ENCODE measurements around the gene RSL1D1.
"Not testable (repeated sequence)": the region's sequence is repeated elsewhere in the genome, so short reads cannot be mapped to it uniquely, and the experiment has no call there.

Gene RSL1D1

GRCh38 chr16:11843206-11843605 is 8.1 kb downstream of the RSL1D1 start:
- no peak for DNase-seq

DNA sequence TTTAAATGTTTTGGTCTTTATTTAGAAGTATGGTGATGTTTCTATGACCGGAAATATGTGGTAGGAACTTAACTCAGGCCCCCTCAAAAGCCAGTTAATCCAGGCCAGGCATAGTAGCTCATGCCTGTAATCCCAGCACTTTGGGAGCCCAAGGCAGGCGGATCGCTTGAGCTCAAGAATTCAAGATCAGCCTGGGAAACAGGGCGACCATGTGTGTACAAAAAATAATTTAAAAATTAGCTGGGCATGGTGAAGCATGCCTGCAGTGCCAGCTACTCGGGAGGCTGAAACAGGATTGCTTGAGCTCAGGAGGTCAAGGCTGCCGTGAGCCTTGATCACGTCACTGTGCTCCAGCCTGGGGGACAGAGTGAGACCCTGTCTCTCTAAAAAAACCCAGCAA is 10.3 kb downstream of the RSL1D1 start:
- DNase-seq, result no peak

DNA sequence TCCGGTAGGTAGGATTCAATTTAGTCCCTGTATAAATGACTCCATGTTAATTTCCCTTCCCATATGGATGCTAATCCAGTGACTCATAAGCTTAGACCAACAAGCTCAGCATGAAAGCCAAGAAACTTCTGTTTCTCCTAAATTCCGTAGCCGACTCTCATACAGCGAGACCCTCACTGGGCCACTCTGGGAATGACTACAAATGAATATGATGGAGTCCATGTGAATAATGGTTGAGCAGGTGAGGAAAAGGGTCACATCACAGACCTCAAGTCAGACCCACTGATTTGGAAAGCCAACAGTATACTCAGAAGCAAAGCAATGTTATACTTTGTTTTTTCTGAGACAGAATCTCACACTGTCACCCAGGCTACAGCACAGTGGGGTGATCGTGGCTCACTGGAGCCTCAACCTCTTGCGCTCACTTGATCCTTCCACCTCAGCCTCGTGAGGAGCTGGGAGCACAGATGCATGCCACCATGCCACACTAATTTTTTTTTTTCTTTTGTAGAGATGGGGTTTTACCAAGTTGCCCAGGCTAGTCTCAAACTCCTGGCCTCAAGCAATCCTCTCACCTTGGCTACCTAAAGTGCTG is 14.6 kb downstream of the RSL1D1 start:
- no peak for DNase-seq

DNA sequence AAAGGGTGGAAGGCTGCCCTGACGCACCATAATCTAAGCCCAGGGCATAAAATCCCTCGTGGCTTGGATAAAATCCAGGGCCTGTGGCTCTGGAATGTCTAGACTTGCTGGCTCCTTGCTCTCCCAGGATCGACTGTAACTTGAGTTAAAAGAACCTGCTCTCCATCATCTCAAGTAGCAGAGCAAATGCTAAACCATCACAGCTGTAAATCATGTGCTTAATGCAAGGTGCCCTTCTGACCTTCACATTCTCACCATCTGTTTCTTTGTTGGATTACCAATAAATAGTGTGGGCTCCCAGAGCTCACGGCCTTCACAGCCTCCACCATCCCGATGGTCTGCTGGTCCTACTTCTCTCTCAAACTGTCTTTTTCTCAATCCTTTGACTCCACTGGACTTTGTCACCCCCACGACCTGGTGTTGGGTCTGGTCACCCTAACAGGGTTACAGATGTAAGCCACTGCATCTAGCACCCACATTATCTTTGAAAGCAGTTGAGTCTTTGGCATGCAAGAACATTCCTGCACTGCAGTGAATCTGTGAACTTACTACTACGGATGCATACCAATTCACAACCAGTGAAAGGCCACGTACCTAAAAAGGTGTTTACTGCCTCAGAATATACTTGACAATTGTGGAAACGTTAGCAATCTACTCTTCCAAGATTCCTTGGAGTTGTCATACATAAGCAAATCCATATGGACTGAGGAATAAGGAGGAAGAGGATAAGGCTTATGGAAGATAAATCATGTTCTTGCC is 15.3 kb downstream of the RSL1D1 start:
- DNase-seq, result no peak

DNA sequence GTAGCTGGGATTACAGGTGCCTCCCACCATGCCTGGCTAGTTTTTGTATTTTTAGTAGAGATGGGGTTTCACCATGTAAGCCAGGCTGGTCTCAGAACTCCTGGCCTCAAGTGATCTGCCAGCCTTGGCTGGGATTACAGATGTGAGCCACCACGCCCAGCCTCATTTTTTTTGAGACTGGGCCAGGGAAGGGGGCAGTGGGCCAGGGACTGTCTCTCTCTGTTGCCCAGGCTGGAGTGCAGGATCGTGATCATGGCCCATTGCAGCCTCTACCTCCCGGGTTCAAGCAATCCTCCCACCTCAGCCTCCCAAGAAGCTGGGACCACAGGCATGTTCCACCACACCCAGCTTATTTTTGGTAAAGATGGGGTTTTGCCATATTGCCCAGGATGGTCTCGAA is 16.0 kb downstream of the RSL1D1 start:
- no peak for DNase-seq

DNA sequence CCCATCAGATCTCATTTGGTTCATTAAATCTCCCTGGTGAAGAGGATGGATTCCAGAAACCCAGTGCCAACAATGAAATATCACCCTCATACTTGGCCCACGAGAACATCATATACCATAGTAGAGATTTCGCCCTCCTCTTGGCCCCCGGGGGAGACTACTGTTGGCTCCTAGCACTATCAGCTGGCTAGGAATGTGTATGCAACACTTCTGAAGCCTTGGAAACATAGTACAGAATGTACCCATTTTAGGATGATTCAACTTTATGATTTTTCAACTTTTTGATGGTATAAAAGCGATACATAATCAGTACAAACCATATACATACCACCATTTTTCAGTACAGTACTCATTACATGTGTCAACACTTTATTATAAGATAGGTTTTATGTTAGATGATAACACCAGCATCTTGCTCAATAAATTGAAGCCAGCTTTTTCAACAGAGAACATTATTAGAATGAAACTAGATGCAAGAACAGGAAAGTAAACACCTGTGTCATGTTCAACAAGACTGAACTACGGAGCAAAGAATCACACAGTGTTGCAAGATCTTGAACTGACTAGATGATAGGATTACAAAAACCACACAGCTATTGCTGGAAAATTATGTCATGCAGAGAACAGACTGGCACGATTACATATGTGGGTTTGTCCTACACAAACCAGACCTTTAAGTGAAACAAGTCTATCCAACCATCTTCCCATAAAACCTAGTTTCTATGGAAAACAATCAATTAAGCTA is 17.2 kb downstream of the RSL1D1 start:
- DNase-seq, result no peak

DNA sequence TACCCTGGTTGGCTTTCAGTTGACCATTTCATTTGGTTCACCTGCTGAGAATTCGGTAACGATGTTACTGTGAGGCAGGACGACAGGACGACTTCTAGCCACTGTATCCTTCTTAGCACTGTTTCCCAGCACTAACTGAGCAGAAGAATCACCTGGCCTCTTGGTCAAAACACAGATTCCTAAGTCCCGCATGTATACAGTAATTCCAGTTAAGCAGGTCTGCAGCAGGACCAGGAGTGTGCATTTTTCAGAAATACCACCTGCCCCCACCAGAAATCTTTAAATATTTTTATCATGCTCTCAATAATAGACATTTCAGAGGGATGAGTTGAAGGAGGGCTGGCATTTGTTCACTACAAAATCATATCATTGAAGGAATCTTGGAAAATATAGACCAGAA is 22.6 kb downstream of the RSL1D1 start:
- no peak for DNase-seq

DNA sequence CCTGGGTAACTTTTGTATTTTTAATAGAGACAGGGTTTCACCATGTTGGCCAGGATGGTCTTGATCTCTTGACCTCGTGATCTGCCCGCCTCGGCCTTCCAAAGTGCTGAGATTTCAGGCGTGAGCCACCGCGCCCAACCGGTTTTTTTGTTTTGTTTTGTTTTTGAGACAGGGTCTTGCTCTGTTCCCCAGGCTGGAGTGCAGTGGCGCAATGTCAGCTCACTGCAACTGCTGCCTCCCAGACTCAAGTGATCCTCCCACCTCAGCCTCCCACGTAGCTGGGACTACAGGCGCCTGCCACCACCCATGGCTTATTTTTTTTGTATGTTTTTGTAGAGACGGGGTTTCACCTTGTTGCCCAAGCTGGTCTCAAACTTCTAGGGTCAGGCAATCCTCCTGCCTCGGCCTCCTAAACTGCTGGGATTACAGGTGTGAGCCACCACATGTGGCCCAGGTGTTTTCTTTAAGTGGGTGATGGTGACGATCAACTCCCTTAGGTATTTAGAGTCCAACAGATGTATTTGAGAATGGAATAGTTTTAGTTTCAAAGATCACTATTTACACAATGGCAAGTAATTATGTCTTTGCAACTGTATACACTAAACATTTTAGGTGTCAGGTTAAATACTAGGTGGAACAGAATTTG is 25.7 kb downstream of the RSL1D1 start:
- DNase-seq, result not testable (repeated sequence)

DNA sequence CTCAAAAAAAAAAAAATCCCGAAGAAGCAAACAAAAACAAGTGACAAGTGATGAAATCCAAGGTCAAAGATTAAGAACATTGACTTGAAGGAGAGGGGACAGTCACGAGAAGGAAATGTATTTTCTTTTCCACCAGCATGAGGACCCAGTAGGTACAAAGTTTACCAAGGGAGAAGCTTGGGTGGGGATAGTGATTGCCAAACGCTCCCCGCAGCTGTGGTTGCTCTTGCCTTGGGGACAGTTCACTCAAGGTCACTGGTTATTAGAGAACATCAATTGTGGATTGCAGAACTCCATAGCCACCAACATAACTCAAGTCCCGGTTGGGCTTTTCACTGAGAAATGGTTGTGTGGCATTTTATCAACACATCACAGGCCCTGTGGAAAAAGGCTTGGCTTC is 27.0 kb downstream of the RSL1D1 start:
- DNase-seq, result peak; percentile 35

GRCh38 chr16:11823645-11824044 is 27.7 kb downstream of the RSL1D1 start:
- not testable (repeated sequence) for DNase-seq

DNA sequence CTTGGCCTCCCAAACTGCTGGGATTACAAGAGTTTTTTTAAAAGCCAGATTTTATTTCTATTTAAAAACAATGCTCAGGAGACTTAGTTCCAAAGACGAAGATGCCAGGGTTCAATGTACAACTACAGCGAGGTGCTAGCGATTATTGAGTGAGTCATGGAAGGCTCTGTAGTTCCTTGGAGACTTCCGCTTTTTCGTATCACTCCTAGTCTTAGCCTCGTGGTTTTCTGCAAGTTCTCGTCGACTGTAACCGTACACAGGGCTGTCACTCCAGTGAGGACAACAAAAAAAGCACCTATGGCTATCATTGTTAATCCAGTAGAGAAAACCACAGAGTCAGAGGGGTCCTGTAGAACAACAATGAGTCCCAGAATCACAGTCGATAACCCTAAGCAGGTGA is 31.5 kb downstream of the RSL1D1 start:
- peak; percentile 16 for DNase-seq

GRCh38 chr16:11818970-11819369 is 32.4 kb downstream of the RSL1D1 start:
- DNase-seq, result not testable (repeated sequence)

GRCh38 chr16:11816123-11816522 is 35.2 kb downstream of the RSL1D1 start:
- no peak for DNase-seq

- DNase-seq, result peak; percentile 47
These were observed 36.5 kb downstream of the RSL1D1 start for GRCh38 chr16:11814800-11815199.

GRCh38 chr16:11806721-11807120 is 44.6 kb downstream of the RSL1D1 start:
- no peak for DNase-seq

GRCh38 chr16:11805556-11805955 is 45.8 kb downstream of the RSL1D1 start:
- DNase-seq, result no peak

DNA sequence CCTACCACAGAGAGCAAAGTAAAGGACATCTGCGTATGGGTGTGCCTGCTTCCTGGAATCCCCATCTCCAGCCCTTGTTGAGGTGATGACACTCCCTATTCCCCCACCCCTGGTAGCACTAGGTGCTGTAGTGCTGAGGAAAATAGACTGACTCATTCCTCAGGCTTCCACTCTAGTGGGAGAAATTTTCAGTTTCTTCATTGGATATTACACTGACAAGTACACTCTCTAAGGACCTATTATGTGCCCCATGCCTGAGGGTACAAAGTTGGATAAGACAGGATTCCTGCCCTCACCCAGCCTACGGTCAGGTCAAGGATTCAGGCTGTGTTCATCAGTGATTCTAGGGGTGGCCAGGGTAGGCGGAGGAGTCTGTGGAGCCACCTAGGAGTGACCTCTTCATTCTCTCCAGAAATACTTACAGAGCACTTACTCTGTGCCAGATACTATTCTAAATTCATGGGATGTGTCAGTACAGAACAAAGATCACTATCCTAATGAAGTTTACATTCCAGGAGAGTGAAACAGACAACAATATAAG is 49.8 kb downstream of the RSL1D1 start:
- DNase-seq, result no peak

- no peak for DNase-seq
These were observed 51.0 kb downstream of the RSL1D1 start for GRCh38 chr16:11800382-11800718.

GRCh38 chr16:11799509-11800381 is 51.6 kb downstream of the RSL1D1 start:
- no peak for DNase-seq

GRCh38 chr16:11799017-11799381 is 52.3 kb downstream of the RSL1D1 start:
- no peak for DNase-seq

GRCh38 chr16:11797957-11798299 is 53.4 kb downstream of the RSL1D1 start:
- DNase-seq, result no peak

GRCh38 chr16:11797166-11797956 is 54.0 kb downstream of the RSL1D1 start, which contains the start of gene ZC3H7A:
Gene ZC3H7A, minus strand, starts transcription at chr16:11797258. Its CDS starts 14,904 bp downstream, at chr16:11782354.
- DNase-seq, result peak; percentile 95

Measured in CD4-positive, alpha-beta T cell treated with Interferon gamma for 1 hour (primary cell).